K562 (cell line): ENCODE measurements around the gene IGFBP4. TPM values are rescaled to one million over a fixed set of nuclear protein-coding genes. Genes with fewer than 3 reads are reported as not detected.
A peak's percentile ranks its signal among the peaks of the same experiment; 100 is the strongest.

ENCODE experiments used
- ATAC-seq: fragments of 200-7000 bp; cut with Tn5 transposase; 3 replicates; pipeline ENCODE4 v1.9.1; 2020; ENCODE audit warnings: moderate library complexity
- BruUV-seq: library from RNA; stranded (reverse); fragments of 400-500 nt; replicated peaks from 2 replicates; lab custom pipeline; 2021; lab: Mats Ljungman, UMichigan
- CTCF ChIA-PET: fragments of 300-600 bp; formaldehyde crosslinking; extraction: SDS; loops from one replicate; lab custom pipeline; 2021; ENCODE audit warnings: low intra/inter-chr PET ratio; lab: Yijun Ruan, JAX
- POLR2A ChIA-PET: fragments of 300-600, 350-650 bp; sonication (Branson Sonifier 250); formaldehyde crosslinking; extraction: SDS; loops from one replicate; lab custom pipeline; 2021; ENCODE audit warnings: antibody characterized with exemption, inconsistent platforms; lab: Yijun Ruan, JAX
- DNase-seq, 4 experiments: peaks; one replicate each; pipeline versions ENCODE4 v3.0.0 to v3.0.0-alpha.2; 2011 to 2018; ENCODE audit warnings: low spot score in 3 of 4, mixed read lengths in 3 of 4; ENCODE audit errors: extremely low read depth in 1 of 4
- FAIRE-seq: peaks from 2 replicates; lab custom pipeline; 2011; peaks lifted over from hg19 to GRCh38; lab: Jason Lieb, UNC
- H2AFZ ChIP-seq: 2 replicates; pipeline ENCODE4 v1.6.0; 2011; ENCODE audit warnings: low read depth, low read length, control low read depth, inconsistent platforms
- H3K27ac ChIP-seq: fragments of 200-600 bp; 3 replicates; pipeline ENCODE4 v1.8.0; 2011; ENCODE audit warnings: low read depth, mild to moderate bottlenecking, control low read depth, inconsistent platforms, low read length, moderate library complexity, mixed read lengths; ENCODE audit errors: extremely low read depth
- H3K27me3 ChIP-seq, 2 experiments: fragments of 300-600 bp in 1 of 2; 2 replicates in 1 of 2; 3 replicates in 1 of 2; pipeline versions ENCODE4 v1.6.0 to v1.8.0; 2011; ENCODE audit warnings: inconsistent platforms in 2 of 2, low read length in 2 of 2, mild to moderate bottlenecking in 1 of 2, mixed read lengths in 1 of 2, moderate library complexity in 1 of 2; ENCODE audit not compliant: control insufficient read depth in 2 of 2, insufficient read depth in 2 of 2
- H3K36me3 ChIP-seq: fragments of 300-600 bp; 3 replicates; pipeline ENCODE4 v1.8.0; 2011; ENCODE audit warnings: mild to moderate bottlenecking, low read length, inconsistent platforms; ENCODE audit not compliant: control insufficient read depth, insufficient read depth
- H3K4me1 ChIP-seq, 2 experiments: fragments of 200-600 bp in 1 of 2; replicated peaks in 1 of 2; 2 replicates in 1 of 2; 3 replicates in 1 of 2; pipeline versions ENCODE4 v1.5.1 to v1.8.0; 2011; ENCODE audit warnings: inconsistent platforms in 2 of 2, low read length in 2 of 2, mild to moderate bottlenecking in 1 of 2, mixed read lengths in 1 of 2, moderate library complexity in 1 of 2; ENCODE audit not compliant: control insufficient read depth in 2 of 2, insufficient read depth in 2 of 2
- H3K4me2 ChIP-seq: 2 replicates; pipeline ENCODE4 v1.6.1; 2011; ENCODE audit warnings: low read length, control low read depth, inconsistent platforms, mixed read lengths; ENCODE audit not compliant: insufficient read depth
- H3K4me3 ChIP-seq: fragments of 200-600 bp; sonication (generic), shearing (Covaris generic); 2 replicates; pipeline ENCODE4 v1.5.1; 2016; ENCODE audit warnings: control low read depth, inconsistent platforms
- H3K79me2 ChIP-seq: fragments of 200-600 bp; 3 replicates; pipeline ENCODE4 v1.8.0; 2011; ENCODE audit warnings: low read length, inconsistent platforms; ENCODE audit not compliant: control insufficient read depth, insufficient read depth
- H3K9ac ChIP-seq, 2 experiments: 2 replicates each; pipeline versions ENCODE4 v1.6.0 to v1.6.1; 2011; ENCODE audit warnings: low read depth in 2 of 2, low read length in 2 of 2, control low read depth in 1 of 2, inconsistent platforms in 1 of 2, mild to moderate bottlenecking in 1 of 2, mixed read lengths in 1 of 2; ENCODE audit not compliant: insufficient read depth in 1 of 2
- H3K9me1 ChIP-seq: one replicate; pipeline ENCODE4 v1.6.0; 2011; ENCODE audit warnings: inconsistent platforms, mild to moderate bottlenecking, low read length, moderate library complexity; ENCODE audit not compliant: control insufficient read depth, insufficient read depth
- H3K9me3 ChIP-seq: replicated peaks from 2 replicates; pipeline ENCODE4 v1.5.1; 2011; ENCODE audit warnings: low read depth, low read length, inconsistent platforms; ENCODE audit not compliant: control insufficient read depth, insufficient read depth
- H4K20me1 ChIP-seq: replicated peaks from 2 replicates; pipeline ENCODE4 v1.6.1; 2011; ENCODE audit warnings: low read length, inconsistent platforms, mixed read lengths; ENCODE audit not compliant: control insufficient read depth, insufficient read depth
- ARNT ChIP-seq, 2 experiments: fragments of 450-650 bp; IDR thresholded peaks; 2 replicates each; pipeline ENCODE4 v1.6.1; 2016; ENCODE audit warnings: mild to moderate bottlenecking in 1 of 2
- BCOR ChIP-seq: fragments of 450-650 bp; IDR thresholded peaks from 2 replicates; pipeline ENCODE4 v1.6.1; 2016
- EGR1 ChIP-seq: fragments of 450-650 bp; conservative IDR thresholded peaks from 2 replicates; pipeline ENCODE4 v1.6.1; 2017; ENCODE audit warnings: mild to moderate bottlenecking
- FIP1L1 ChIP-seq: fragments of 200-400 bp; formaldehyde crosslinking; IDR thresholded peaks from 2 replicates; pipeline ENCODE4 v1.6.1; 2018; ENCODE audit warnings: mild to moderate bottlenecking, low read depth, low read length; ENCODE audit not compliant: poor library complexity, severe bottlenecking
- HDAC2 ChIP-seq: fragments of 450-650 bp; IDR thresholded peaks from 2 replicates; pipeline ENCODE4 v1.6.1; 2016; ENCODE audit warnings: mild to moderate bottlenecking
- KAT8 ChIP-seq: fragments of 450-650 bp; IDR thresholded peaks from 2 replicates; pipeline ENCODE4 v1.6.1; 2016; ENCODE audit warnings: low read depth, mild to moderate bottlenecking
- KDM1A ChIP-seq, 2 experiments: fragments of 450-650 bp; IDR thresholded peaks; 2 replicates each; pipeline ENCODE4 v1.6.1; 2016; ENCODE audit warnings: mild to moderate bottlenecking in 2 of 2
- KDM2B ChIP-seq: fragments of 250-450 bp; sonication (Bioruptor Pico); IDR thresholded peaks from 2 replicates; pipeline ENCODE4 v1.8.0; 2021; ENCODE audit warnings: mild to moderate bottlenecking, moderate library complexity
- NFIX ChIP-seq: fragments of 250-450 bp; sonication (Bioruptor Pico); IDR thresholded peaks from 2 replicates; pipeline ENCODE4 v1.4.0; 2020; ENCODE audit warnings: low read depth, mild to moderate bottlenecking, moderate library complexity
- NRF1 ChIP-seq, 2 experiments: fragments of 450-650 bp; IDR thresholded peaks in 1 of 2; conservative IDR thresholded peaks in 1 of 2; 2 replicates each; pipeline ENCODE4 v1.6.1; 2014; ENCODE audit warnings: mild to moderate bottlenecking in 2 of 2
- PRDM10 ChIP-seq: fragments of 450-650 bp; IDR thresholded peaks from 2 replicates; pipeline ENCODE4 v1.6.1; 2018; ENCODE audit not compliant: partially characterized antibody
- RBM25 ChIP-seq: fragments of 200-400 bp; formaldehyde crosslinking; IDR thresholded peaks from 2 replicates; pipeline ENCODE4 v1.6.1; 2018; ENCODE audit warnings: low read length, low read depth, moderate library complexity; ENCODE audit not compliant: severe bottlenecking
- TBL1XR1 ChIP-seq, 2 experiments: IDR thresholded peaks; 2 replicates each; pipeline ENCODE4 v1.6.1; 2012; ENCODE audit warnings: improper control_type of control experiment in 2 of 2, low read length in 2 of 2, mild to moderate bottlenecking in 1 of 2
- TCF3 ChIP-seq: sonication (generic); formaldehyde crosslinking; IDR thresholded peaks from 2 replicates; pipeline ENCODE4 v1.4.0; 2020; ENCODE audit warnings: mild to moderate bottlenecking, missing genetic modification reagents
- ZFX ChIP-seq: sonication (generic); formaldehyde crosslinking; IDR thresholded peaks from 2 replicates; pipeline ENCODE4 v1.8.0; 2022; ENCODE audit warnings: mild to moderate bottlenecking, missing genetic modification reagents, moderate library complexity
- ZNF134 ChIP-seq: fragments of 250-450 bp; sonication (Bioruptor Pico); conservative IDR thresholded peaks from 2 replicates; pipeline ENCODE4 v1.4.0; 2020
- ZNF232 ChIP-seq: sonication (generic); formaldehyde crosslinking; IDR thresholded peaks from 2 replicates; pipeline ENCODE4 v1.8.0; 2022; ENCODE audit warnings: mild to moderate bottlenecking, missing genetic modification reagents
- ZNF347 ChIP-seq: fragments of 450-650 bp; formaldehyde crosslinking; IDR thresholded peaks from 2 replicates; pipeline ENCODE4 v1.4.0; 2020; ENCODE audit warnings: low read depth, mild to moderate bottlenecking, moderate library complexity
- WGBS: fragments of 100-300 bp; shearing (Covaris generic); methylation state at CpG from one replicate; pipeline ENCODE4 v1.1.6; 2016; ENCODE audit warnings: low coverage, mixed read lengths; ENCODE audit not compliant: insufficient coverage; ENCODE audit errors: missing lambda C conversion rate; 5-methylcytosine and 5-hydroxymethylcytosine counted together
- in situ Hi-C: fragments of 300-500 bp; cut with MboI; formaldehyde crosslinking; loops from 4 replicates; pipeline ENCODE4 v1.15.0; 2018; ENCODE audit warnings: inconsistent platforms, mixed read lengths
- intact Hi-C: fragments of 100-400 bp; cut with micrococcal nuclease; formaldehyde crosslinking; loops from 2 replicates; pipeline ENCODE4 v1.14.2; 2022
- polyA plus RNA-seq, 8 experiments: library from polyadenylated mRNA; depleted of rRNA in 4 of 8; stranded (reverse) in 5 of 8; unstranded in 3 of 8; fragments of >200 nt; fragmentation: Nextera tagmentation in 2 of 8; fragmentation: Illumina TruSeq in 1 of 8; extraction: Ambion mirVana in 2 of 8; extraction: Trizol in 1 of 8; gene quantifications; 2 replicates each; pipeline versions ENCODE4 v1.2.1 to v1.2.3, GENCODE V29; 2011 to 2014; ENCODE audit warnings: inconsistent platforms in 1 of 8, missing spikeins in 1 of 8
- total RNA-seq, 7 experiments: library from RNA; depleted of rRNA in 6 of 7; stranded (reverse); fragments of >200 nt in 6 of 7; fragmentation: Illumina TruSeq in 2 of 7; extraction: Trizol in 2 of 7; gene quantifications; 2 replicates each; pipeline versions ENCODE4 v1.2.1 to v1.2.3, GENCODE V29; 2011 to 2021; ENCODE audit warnings: low replicate concordance in 1 of 7
- TF ChIP-seq, protein P1 (sequence below): fragments of 200-800 bp; sonication (Bioruptor generic); IDR thresholded peaks from 2 replicates; pipeline ENCODE4 v1.6.1; 2017; ENCODE audit warnings: missing genetic modification characterization, missing compliant biosample characterization

IGFBP4 gene
- total and polyA plus RNA-seq, 9 of the 15 experiments (the other 6 are each of a cell fraction or from before 2014, with no cell fraction given) = 8.8 to 99.8 (median 18.6) TPM

GRCh38 chr17:40432864-40433528 is 10.3 kb upstream of the IGFBP4 start:
- Histone ChIP-seq H3K27me3 (no peaks in the 10 kb centered on the region), H3K4me2 (peak overlapping the region; percentile 45; the same call in 1 of the 2 replicates), H2AFZ (peak overlapping the region; percentile 70), H3K4me1 (peaks cover 21 to 24% of the 10 kb centered on the region in 2 experiments; a peak in 4 of 5 replicates), H3K9me3 (no peaks in the 10 kb centered on the region), H3K79me2 (no peaks in the 10 kb centered on the region), H3K4me3 (no peak overlapping the region), H3K36me3 (no peaks in the 10 kb centered on the region), H3K27ac (no peak overlapping the region), H4K20me1 (no peaks in the 10 kb centered on the region), H3K9me1 (no peaks in the 10 kb centered on the region), H3K9ac (peak overlapping the region; percentile 4 to 72; a peak in 2 of 4 replicates)
- CTCF ChIA-PET = interaction anchor here (0.8 to 1.6 kb wide), 3 partner anchors 15 to 101 kb away, joined by 3 read pairs; partner anchors contain the start of gene TOP2A
- intact Hi-C loops = no loop called here
- POLR2A ChIA-PET = interaction anchor here (0.6 to 2.6 kb wide), 3 partner anchors 11 to 17 kb away, joined by 3 to 11 read pairs (median 5); partner anchors contain the start of gene TOP2A
- ATAC-seq (peak; percentile 19; the same call in 2 of the 3 replicates), FAIRE-seq (peak; percentile 85), DNase-seq (peak in 2 of 4 experiments; percentile 33 to 37)
- in situ Hi-C loops = no loop called here
- BruUV-seq = no TSS peak
- 0% methylated on average over 2 of the region's 2 CpGs for WGBS
- TF ChIP-seq NRF1 (conservative IDR thresholded peaks at IDR 0.05 in 1 of 2, IDR thresholded peaks at IDR 0.05 in 1 of 2) (no peak), TCF3 (CRISPR knock-in tag) (no peak), RBM25 (peak; percentile 68), KDM2B (CRISPR knock-in tag) (no peak), KAT8 (no peak), HDAC2 (no peak), FIP1L1 (no peak), TBL1XR1 (IDR thresholded peaks at IDR 0.05; ENCODE audit: low read length in 2 of 2) (no peak), ZNF232 (CRISPR knock-in tag) (no peak), NFIX (CRISPR knock-in tag) (no peak), ZNF134 (no peak), KDM1A (IDR thresholded peaks at IDR 0.05) (0 out of 4 replicates have a peak, but pooled peaks of 1 of the 2 experiments have one; percentile 20), PRDM10 (no peak), ZFX (CRISPR knock-in tag) (peak; percentile 34; the same call in 1 of the 2 replicates), EGR1 (0 out of 2 replicates have a peak, but pooled peaks have one; percentile 18), BCOR (peak; percentile 60; the same call in 1 of the 2 replicates), ARNT (IDR thresholded peaks at IDR 0.05) (no peak), ZNF347 (CRISPR knock-in tag) (no peak)
- TF ChIP-seq, protein P1, sequence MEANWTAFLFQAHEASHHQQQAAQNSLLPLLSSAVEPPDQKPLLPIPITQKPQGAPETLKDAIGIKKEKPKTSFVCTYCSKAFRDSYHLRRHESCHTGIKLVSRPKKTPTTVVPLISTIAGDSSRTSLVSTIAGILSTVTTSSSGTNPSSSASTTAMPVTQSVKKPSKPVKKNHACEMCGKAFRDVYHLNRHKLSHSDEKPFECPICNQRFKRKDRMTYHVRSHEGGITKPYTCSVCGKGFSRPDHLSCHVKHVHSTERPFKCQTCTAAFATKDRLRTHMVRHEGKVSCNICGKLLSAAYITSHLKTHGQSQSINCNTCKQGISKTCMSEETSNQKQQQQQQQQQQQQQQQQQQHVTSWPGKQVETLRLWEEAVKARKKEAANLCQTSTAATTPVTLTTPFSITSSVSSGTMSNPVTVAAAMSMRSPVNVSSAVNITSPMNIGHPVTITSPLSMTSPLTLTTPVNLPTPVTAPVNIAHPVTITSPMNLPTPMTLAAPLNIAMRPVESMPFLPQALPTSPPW = peak; percentile 60; the same call in 1 of the 2 replicates
